Suprapubic skin (tissue), 4 donors: ENCODE measurements around the gene NT5C1B.

Source experiments
- EP300 ChIP-seq: sonication (generic); formaldehyde crosslinking; IDR thresholded peaks from one replicate; pipeline ENCODE4 v1.6.1; 2017; ENCODE audit warnings: antibody characterized with exemption
- POLR2AphosphoS5 ChIP-seq, 3 donors: sonication (generic); formaldehyde crosslinking; IDR thresholded peaks; one replicate each; pipeline ENCODE4 v1.6.1; 2017; ENCODE audit warnings: antibody characterized with exemption in 3 of 3
- TF ChIP-seq, protein P1 (sequence below), 2 donors: fragments of 200-600 bp in 1 of 2; fragments of 450-650 bp in 1 of 2; sonication (generic) in 1 of 2; IDR thresholded peaks; one replicate each; pipeline ENCODE4 v1.5.1; 2016 to 2019; ENCODE audit warnings: antibody characterized with exemption in 2 of 2, mild to moderate bottlenecking in 1 of 2, moderate library complexity in 1 of 2

DNA sequence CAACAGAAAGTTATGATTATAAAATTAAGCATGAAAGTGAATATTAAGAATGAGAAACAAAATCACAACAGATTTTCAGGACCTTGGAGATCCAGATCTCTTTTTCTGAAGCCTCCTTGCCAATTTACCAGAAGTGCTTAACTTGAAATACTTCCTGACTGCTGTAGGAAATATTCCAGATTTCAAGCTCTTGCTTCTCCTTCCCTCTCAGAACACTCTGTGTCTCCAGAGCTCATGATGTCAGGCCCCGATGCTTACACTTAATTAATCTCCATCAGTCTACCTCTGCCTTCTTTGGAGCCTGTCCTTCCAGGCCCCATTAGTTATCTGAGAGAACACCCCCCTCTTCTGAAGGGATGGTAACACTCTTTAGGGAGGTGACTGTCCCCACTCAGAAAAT is 20.7 kb upstream of the NT5C1B start:
- TF ChIP-seq, protein P1, sequence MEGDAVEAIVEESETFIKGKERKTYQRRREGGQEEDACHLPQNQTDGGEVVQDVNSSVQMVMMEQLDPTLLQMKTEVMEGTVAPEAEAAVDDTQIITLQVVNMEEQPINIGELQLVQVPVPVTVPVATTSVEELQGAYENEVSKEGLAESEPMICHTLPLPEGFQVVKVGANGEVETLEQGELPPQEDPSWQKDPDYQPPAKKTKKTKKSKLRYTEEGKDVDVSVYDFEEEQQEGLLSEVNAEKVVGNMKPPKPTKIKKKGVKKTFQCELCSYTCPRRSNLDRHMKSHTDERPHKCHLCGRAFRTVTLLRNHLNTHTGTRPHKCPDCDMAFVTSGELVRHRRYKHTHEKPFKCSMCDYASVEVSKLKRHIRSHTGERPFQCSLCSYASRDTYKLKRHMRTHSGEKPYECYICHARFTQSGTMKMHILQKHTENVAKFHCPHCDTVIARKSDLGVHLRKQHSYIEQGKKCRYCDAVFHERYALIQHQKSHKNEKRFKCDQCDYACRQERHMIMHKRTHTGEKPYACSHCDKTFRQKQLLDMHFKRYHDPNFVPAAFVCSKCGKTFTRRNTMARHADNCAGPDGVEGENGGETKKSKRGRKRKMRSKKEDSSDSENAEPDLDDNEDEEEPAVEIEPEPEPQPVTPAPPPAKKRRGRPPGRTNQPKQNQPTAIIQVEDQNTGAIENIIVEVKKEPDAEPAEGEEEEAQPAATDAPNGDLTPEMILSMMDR (IDR thresholded peaks at IDR 0.05): no peak
- TF ChIP-seq POLR2AphosphoS5 (IDR thresholded peaks at IDR 0.05) (no peak), EP300 (no peak)
